KMS-11 (cell line): ENCODE measurements around the gene BPIFB1.

Experiments
- H2AFZ ChIP-seq: fragments of 200-600 bp; sonication (generic); 2 replicates; pipeline ENCODE4 v1.6.1; 2016; ENCODE audit warnings: antibody characterized with exemption, mixed run types, low read depth
- H3K27ac ChIP-seq: fragments of 200-600 bp; sonication (generic); 2 replicates; pipeline ENCODE4 v1.6.1; 2016; ENCODE audit warnings: mild to moderate bottlenecking, mixed run types
- H3K27me3 ChIP-seq: fragments of 200-600 bp; sonication (generic); 2 replicates; pipeline ENCODE4 v1.6.1; 2017; ENCODE audit warnings: mild to moderate bottlenecking, low read depth, mixed run types, moderate library complexity; ENCODE audit not compliant: insufficient read depth
- H3K36me3 ChIP-seq: fragments of 200-600 bp; sonication (generic); 2 replicates; pipeline ENCODE4 v1.6.1; 2017; ENCODE audit warnings: mild to moderate bottlenecking, mixed run types; ENCODE audit not compliant: insufficient read depth
- H3K4me1 ChIP-seq: fragments of 200-600 bp; sonication (generic); 2 replicates; pipeline ENCODE4 v1.6.1; 2016; ENCODE audit warnings: mild to moderate bottlenecking, low read depth, mixed run types; ENCODE audit not compliant: poor library complexity, severe bottlenecking
- H3K4me2 ChIP-seq: fragments of 200-600 bp; sonication (generic); 2 replicates; pipeline ENCODE4 v1.7.0; 2016; ENCODE audit warnings: mild to moderate bottlenecking, mixed run types
- H3K4me3 ChIP-seq: fragments of 200-600 bp; sonication (generic); IDR thresholded peaks from 2 replicates; pipeline ENCODE4 v1.6.1; 2017; ENCODE audit warnings: low read depth, low read length, mixed read lengths; ENCODE audit not compliant: insufficient read depth
- H3K79me2 ChIP-seq: fragments of 200-600 bp; sonication (generic); 2 replicates; pipeline ENCODE4 v1.6.1; 2016; ENCODE audit warnings: low read depth, mixed run types; ENCODE audit not compliant: insufficient read depth
- H3K9ac ChIP-seq: fragments of 200-600 bp; sonication (generic); 2 replicates; pipeline ENCODE4 v1.6.1; 2016; ENCODE audit warnings: mild to moderate bottlenecking, mixed run types
- H4K20me1 ChIP-seq: fragments of 200-600 bp; sonication (generic); 2 replicates; pipeline ENCODE4 v1.6.1; 2016; ENCODE audit warnings: mild to moderate bottlenecking, mixed run types; ENCODE audit not compliant: insufficient read depth
- TF ChIP-seq, protein P1 (sequence below): fragments of 200-600 bp; sonication (generic); conservative IDR thresholded peaks from 2 replicates; pipeline ENCODE4 v1.6.1; 2017; ENCODE audit warnings: low read depth, mild to moderate bottlenecking, antibody characterized with exemption, low read length, moderate library complexity, mixed read lengths

Gene BPIFB1

GRCh38 chr20:33322456-33322855 is 39.4 kb downstream of the BPIFB1 start:
- TF ChIP-seq, protein P1, sequence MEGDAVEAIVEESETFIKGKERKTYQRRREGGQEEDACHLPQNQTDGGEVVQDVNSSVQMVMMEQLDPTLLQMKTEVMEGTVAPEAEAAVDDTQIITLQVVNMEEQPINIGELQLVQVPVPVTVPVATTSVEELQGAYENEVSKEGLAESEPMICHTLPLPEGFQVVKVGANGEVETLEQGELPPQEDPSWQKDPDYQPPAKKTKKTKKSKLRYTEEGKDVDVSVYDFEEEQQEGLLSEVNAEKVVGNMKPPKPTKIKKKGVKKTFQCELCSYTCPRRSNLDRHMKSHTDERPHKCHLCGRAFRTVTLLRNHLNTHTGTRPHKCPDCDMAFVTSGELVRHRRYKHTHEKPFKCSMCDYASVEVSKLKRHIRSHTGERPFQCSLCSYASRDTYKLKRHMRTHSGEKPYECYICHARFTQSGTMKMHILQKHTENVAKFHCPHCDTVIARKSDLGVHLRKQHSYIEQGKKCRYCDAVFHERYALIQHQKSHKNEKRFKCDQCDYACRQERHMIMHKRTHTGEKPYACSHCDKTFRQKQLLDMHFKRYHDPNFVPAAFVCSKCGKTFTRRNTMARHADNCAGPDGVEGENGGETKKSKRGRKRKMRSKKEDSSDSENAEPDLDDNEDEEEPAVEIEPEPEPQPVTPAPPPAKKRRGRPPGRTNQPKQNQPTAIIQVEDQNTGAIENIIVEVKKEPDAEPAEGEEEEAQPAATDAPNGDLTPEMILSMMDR: no peak
- no peak overlapping the region for H3K27ac ChIP-seq
- no peaks in the 10 kb centered on the region for H3K79me2 ChIP-seq
- no peaks in the 10 kb centered on the region for H3K36me3 ChIP-seq
- H3K9ac ChIP-seq: no peak overlapping the region
- no peak overlapping the region for H3K4me2 ChIP-seq
- no peak overlapping the region for H3K4me3 ChIP-seq
- no peaks in the 10 kb centered on the region for H3K27me3 ChIP-seq
- no peak overlapping the region for H2AFZ ChIP-seq
- H4K20me1 ChIP-seq: no peaks in the 10 kb centered on the region
- no peaks in the 10 kb centered on the region for H3K4me1 ChIP-seq

DNA sequence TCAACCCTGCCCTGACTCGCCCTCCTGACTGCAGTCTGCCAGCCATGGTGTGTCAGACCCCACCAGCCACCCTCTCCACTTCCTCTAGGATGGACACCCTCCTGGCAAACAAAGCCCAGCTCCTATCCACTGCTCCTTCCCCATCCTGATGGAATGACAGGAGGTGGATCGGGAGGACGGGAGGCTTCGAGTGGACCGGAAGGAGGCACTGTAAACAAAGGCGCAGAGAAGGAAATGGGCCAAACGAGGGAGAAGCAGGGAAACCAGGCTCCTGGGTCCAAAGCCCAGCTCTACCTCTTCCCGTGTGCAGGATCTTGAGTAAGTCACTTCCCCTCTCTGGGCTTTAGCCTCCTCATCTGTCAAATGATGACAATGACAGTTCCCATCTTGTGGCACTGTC is 40.2 kb downstream of the BPIFB1 start:
- no peaks in the 10 kb centered on the region for H3K27me3 ChIP-seq
- no peak overlapping the region for H3K4me2 ChIP-seq
- H2AFZ ChIP-seq: no peak overlapping the region
- no peaks in the 10 kb centered on the region for H3K36me3 ChIP-seq
- H3K4me1 ChIP-seq: no peaks in the 10 kb centered on the region
- TF ChIP-seq, protein P1: no peak
- H4K20me1 ChIP-seq: no peaks in the 10 kb centered on the region
- H3K4me3 ChIP-seq: no peak overlapping the region
- H3K9ac ChIP-seq: no peak overlapping the region
- no peak overlapping the region for H3K27ac ChIP-seq
- no peaks in the 10 kb centered on the region for H3K79me2 ChIP-seq

DNA sequence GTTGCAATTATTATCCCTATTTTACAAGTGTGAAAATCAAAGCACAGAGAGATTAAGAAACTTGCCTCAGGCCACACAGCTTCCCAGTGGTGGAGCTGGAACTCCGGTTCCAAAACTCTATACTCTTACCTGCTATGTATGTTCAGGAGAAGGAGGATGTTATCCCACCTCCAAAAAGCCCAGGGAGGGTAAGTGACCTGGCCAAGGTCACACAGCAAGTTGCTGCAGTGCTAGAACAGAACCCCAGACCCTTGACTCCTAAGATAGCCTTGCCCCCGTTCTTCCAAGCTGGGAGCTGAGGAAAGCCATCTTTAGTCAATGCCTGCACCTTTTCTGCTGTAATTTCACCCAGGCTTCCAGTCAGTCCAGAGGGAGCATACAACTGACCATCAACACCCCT is 42.3 kb downstream of the BPIFB1 start:
- TF ChIP-seq, protein P1: no peak
- Histone ChIP-seq H3K4me2 (no peak overlapping the region), H3K27ac (no peak overlapping the region), H3K79me2 (no peaks in the 10 kb centered on the region), H3K4me1 (no peaks in the 10 kb centered on the region), H2AFZ (no peak overlapping the region), H3K36me3 (no peaks in the 10 kb centered on the region), H3K4me3 (no peak overlapping the region), H4K20me1 (no peaks in the 10 kb centered on the region), H3K9ac (no peak overlapping the region), H3K27me3 (peaks cover 11% of the 10 kb centered on the region; the same call in 1 of the 2 replicates)

DNA sequence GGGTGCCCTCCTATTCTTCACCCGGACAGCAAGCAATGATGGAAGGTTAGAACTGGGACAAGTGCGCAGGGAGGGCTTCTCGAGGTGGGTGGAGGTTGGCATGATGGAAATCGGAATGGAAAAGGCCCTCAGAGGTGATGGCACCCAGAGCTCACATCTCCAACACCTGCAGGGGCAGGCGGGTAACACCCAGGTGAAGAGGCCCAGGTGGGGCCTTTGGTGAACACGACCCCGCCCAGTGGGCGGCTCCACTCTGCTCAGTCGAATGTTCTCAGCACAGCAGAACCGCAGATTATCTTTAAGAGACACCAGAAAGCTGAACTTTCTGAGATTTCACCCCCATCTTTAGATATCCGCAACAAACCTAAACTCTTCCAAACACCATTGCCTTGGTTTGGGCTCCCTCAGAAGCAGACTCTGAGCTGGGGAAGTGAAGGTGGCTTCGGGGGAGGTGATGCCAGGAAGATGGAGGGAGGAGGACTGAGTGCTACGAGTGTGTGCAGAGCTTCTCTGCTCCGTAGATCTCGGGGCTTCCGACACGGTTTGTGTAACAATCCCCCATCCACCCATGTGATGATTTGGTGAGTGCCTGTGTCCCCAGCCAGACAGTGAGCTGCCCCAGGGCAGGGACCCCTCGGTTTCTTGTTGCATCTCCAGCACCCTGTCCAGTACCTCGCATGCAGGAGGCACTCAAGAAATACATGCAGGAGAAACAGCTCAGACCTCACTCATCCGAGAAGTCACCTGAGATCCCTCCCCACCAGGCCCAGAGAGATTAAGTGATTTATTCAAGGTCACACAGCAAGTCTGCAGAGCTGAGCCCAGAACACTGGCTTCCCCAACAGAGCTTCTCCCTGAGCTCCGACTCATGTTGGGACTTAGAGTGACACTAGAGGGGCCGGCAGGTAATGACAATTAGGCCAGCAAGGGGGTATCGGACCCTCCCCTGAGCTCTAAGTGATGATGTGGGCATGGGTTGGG is 45.4 kb downstream of the BPIFB1 start:
- H3K27me3 ChIP-seq: peaks cover 11% of the 10 kb centered on the region; the same call in 1 of the 2 replicates
- no peak overlapping the region for H3K4me2 ChIP-seq
- no peak overlapping the region for H3K4me3 ChIP-seq
- H2AFZ ChIP-seq: no peak overlapping the region
- no peak overlapping the region for H3K27ac ChIP-seq
- H3K4me1 ChIP-seq: no peaks in the 10 kb centered on the region
- no peaks in the 10 kb centered on the region for H3K36me3 ChIP-seq
- no peaks in the 10 kb centered on the region for H3K79me2 ChIP-seq
- no peaks in the 10 kb centered on the region for H4K20me1 ChIP-seq
- H3K9ac ChIP-seq: no peak overlapping the region
- TF ChIP-seq, protein P1: no peak
